Activated T-helper 17 cell treated with anti-CD3 and anti-CD28 coated beads, Interleukin-2, amount 50 U/mL, for 72 hours (primary cell): ENCODE measurements around the gene KLK5. TPM values are rescaled to one million over a fixed set of nuclear protein-coding genes. Genes with fewer than 3 reads are reported as not detected.

ENCODE experiments used
- ATAC-seq: fragments of 150-1000 bp; cut with Tn5 transposase; replicated peaks from 2 replicates; pipeline ENCODE4 v1.10.0; 2021; ENCODE audit warnings: mild to moderate bottlenecking, moderate library complexity
- H3K27ac Mint-ChIP-seq: one replicate; pipeline ENCODE4 v1.8.0; 2022; ENCODE audit warnings: mixed read lengths
- H3K27me3 Mint-ChIP-seq: one replicate; pipeline ENCODE4 v1.8.0; 2022; ENCODE audit warnings: mixed read lengths
- H3K36me3 Mint-ChIP-seq: one replicate; pipeline ENCODE4 v1.8.0; 2022; ENCODE audit warnings: low read depth, mild to moderate bottlenecking, mixed read lengths
- H3K4me1 Mint-ChIP-seq: one replicate; pipeline ENCODE4 v1.8.0; 2022; ENCODE audit warnings: mixed read lengths
- H3K4me3 Mint-ChIP-seq: one replicate; pipeline ENCODE4 v1.8.0; 2022; ENCODE audit warnings: mild to moderate bottlenecking, mixed read lengths
- H3K9me3 Mint-ChIP-seq: one replicate; pipeline ENCODE4 v1.8.0; 2022; ENCODE audit warnings: mixed read lengths
- total RNA-seq, 2 donors: library from RNA; stranded (reverse); gene quantifications; one replicate each; pipeline ENCODE4 v1.2.3, GENCODE V29; 2022

Gene KLK5
- total RNA-seq, 2 donors from 2014 or later: not detected

GRCh38 chr19:50921426-50922316, 31.2 kb downstream of the KLK5 start:
- ATAC-seq: peak; percentile 41
- Mint-ChIP-seq H3K36me3 (no peaks in the 10 kb centered on the region), H3K9me3 (no peaks in the 10 kb centered on the region), H3K27me3 (peaks cover 38% of the 10 kb centered on the region), H3K27ac (no peak overlapping the region), H3K4me3 (no peak overlapping the region), H3K4me1 (peaks cover 7% of the 10 kb centered on the region)

DNA sequence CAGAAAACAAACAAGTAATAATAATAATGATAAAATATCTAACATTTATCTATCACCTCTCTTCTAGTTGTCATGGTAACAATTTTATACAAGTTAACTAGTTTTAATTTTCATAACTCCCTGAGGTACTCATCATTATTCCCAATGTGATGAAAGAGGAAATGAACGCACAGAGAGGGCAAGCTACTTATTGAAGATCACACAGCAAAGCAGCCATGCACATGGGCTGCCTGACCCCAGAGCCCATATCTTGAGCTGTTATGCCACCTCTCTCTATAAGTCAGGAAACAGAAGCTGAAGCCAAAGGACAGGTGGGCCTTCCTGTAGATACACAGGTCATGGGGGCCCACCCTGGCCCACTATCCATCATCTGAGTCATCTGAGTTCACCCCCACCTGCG, 36.8 kb downstream of the KLK5 start:
- no peak overlapping the region for H3K4me3 Mint-ChIP-seq
- no peaks in the 10 kb centered on the region for H3K36me3 Mint-ChIP-seq
- H3K27ac Mint-ChIP-seq: no peak overlapping the region
- no peak for ATAC-seq
- no peaks in the 10 kb centered on the region for H3K9me3 Mint-ChIP-seq
- H3K4me1 Mint-ChIP-seq: no peaks in the 10 kb centered on the region
- H3K27me3 Mint-ChIP-seq: peaks cover 36% of the 10 kb centered on the region

DNA sequence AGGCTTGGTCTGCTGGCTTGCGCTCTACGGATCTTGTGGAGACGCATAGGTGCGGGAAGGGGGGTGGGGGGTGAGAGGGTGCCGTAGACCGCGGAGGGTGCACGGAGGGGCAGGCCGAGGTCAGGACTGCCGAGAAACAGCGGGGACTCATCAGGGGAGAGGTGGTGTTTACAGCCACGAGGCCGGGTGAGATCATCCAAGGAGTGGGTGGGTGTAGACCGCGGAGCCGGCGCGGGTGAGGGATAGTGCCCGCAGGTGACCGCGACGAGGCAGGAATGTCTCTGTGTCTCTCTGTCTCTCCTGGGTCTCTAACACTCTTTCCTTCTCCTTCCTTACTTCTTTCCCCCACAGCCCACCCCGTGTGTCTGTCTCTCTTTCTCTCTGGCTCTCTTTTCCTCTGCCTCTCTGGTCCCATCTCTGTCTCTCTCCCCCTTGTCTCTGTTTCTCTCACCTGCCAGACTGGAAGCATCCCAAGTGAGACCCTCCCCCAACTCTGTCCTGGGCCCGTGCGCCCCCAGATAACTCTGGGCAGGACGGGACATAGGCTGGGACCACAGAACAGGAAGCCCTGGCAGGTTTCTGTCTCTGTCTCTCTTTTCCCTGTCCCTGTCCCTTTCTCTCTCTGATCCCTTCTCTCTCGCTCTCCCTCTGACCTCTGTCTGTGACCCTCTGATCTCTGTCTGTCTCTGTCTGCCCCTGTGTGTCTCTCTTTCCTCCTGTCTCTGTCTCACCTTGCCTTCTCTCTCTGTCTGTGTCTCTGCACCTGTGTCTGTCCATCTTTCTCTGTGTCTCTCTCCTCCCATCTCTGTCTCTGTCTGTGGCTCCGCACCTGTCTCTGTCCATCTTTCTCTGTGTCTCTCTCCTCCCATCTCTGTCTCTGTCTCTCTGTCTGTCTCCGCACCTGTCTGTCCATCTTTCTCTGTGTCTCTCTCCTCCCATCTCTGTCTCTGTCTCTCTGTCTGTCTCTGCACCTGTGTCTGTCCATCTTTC, 39.8 kb downstream of the KLK5 start:
- no peak overlapping the region for H3K27ac Mint-ChIP-seq
- H3K27me3 Mint-ChIP-seq: peaks cover 44% of the 10 kb centered on the region
- H3K4me3 Mint-ChIP-seq: no peak overlapping the region
- no peaks in the 10 kb centered on the region for H3K4me1 Mint-ChIP-seq
- no peaks in the 10 kb centered on the region for H3K9me3 Mint-ChIP-seq
- H3K36me3 Mint-ChIP-seq: no peaks in the 10 kb centered on the region
- ATAC-seq: peak; percentile 87

- Mint-ChIP-seq H3K27ac (no peak overlapping the region), H3K27me3 (peaks cover 51% of the 10 kb centered on the region), H3K4me3 (no peak overlapping the region), H3K4me1 (no peaks in the 10 kb centered on the region), H3K36me3 (no peaks in the 10 kb centered on the region), H3K9me3 (no peaks in the 10 kb centered on the region)
- no peak for ATAC-seq
Measured at GRCh38 chr19:50912102-50912599, 40.7 kb downstream of the KLK5 start.

GRCh38 chr19:50911206-50912101, 41.4 kb downstream of the KLK5 start, which contains the start of gene KLK4:
KLK4 (minus strand) TSS chr19:50911395; CDS start chr19:50910738, 657 bp downstream.
- no peaks in the 10 kb centered on the region for H3K9me3 Mint-ChIP-seq
- H3K27me3 Mint-ChIP-seq: peaks cover 52% of the 10 kb centered on the region
- no peak for ATAC-seq
- no peak within 1 kb of the TSS for H3K27ac Mint-ChIP-seq
- H3K36me3 Mint-ChIP-seq: no peaks in the 10 kb centered on the region
- H3K4me1 Mint-ChIP-seq: no peaks in the 10 kb centered on the region
- no peak within 1 kb of the TSS for H3K4me3 Mint-ChIP-seq

DNA sequence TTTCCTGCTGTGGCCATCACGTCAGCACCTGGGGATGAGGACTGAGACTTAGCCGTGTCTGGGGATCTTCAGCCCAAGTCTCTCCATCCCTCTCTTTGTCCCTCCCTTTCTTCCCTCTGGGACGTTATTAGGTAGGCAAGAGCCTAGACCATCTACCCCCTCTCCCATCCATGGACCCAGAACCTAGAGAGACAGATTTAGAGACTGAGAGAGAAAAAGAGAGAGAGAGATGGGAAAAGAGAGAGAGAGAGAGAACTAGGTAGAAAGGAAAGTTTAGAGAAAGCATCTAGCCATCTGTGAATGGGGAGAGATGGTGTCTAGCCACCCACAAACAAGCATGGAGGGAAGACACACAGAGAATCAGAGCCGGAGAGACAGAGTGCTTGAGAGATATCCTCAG, 42.1 kb downstream of the KLK5 start:
- Mint-ChIP-seq H3K9me3 (no peaks in the 10 kb centered on the region), H3K27ac (no peak overlapping the region), H3K4me3 (no peak overlapping the region), H3K27me3 (peaks cover 55% of the 10 kb centered on the region), H3K36me3 (no peaks in the 10 kb centered on the region), H3K4me1 (no peaks in the 10 kb centered on the region)
- ATAC-seq: no peak

- peak; percentile 46 for ATAC-seq
- no peaks in the 10 kb centered on the region for H3K4me1 Mint-ChIP-seq
- peaks cover 60% of the 10 kb centered on the region for H3K27me3 Mint-ChIP-seq
- no peaks in the 10 kb centered on the region for H3K36me3 Mint-ChIP-seq
- H3K27ac Mint-ChIP-seq: no peak overlapping the region
- H3K4me3 Mint-ChIP-seq: no peak overlapping the region
- H3K9me3 Mint-ChIP-seq: no peaks in the 10 kb centered on the region
Measured at GRCh38 chr19:50909240-50910070, 43.4 kb downstream of the KLK5 start.

- Mint-ChIP-seq H3K36me3 (no peaks in the 10 kb centered on the region), H3K27me3 (peaks cover 64% of the 10 kb centered on the region), H3K27ac (no peak overlapping the region), H3K4me3 (no peak overlapping the region), H3K4me1 (no peaks in the 10 kb centered on the region), H3K9me3 (no peaks in the 10 kb centered on the region)
- no peak for ATAC-seq
Measured at GRCh38 chr19:50908336-50908735, 44.5 kb downstream of the KLK5 start.

- ATAC-seq: peak; percentile 40
- Mint-ChIP-seq H3K4me1 (no peaks in the 10 kb centered on the region), H3K27ac (no peak overlapping the region), H3K9me3 (no peaks in the 10 kb centered on the region), H3K4me3 (no peak overlapping the region), H3K27me3 (peaks cover 58% of the 10 kb centered on the region), H3K36me3 (no peaks in the 10 kb centered on the region)
Measured at GRCh38 chr19:50906217-50906616, 46.6 kb downstream of the KLK5 start.

DNA sequence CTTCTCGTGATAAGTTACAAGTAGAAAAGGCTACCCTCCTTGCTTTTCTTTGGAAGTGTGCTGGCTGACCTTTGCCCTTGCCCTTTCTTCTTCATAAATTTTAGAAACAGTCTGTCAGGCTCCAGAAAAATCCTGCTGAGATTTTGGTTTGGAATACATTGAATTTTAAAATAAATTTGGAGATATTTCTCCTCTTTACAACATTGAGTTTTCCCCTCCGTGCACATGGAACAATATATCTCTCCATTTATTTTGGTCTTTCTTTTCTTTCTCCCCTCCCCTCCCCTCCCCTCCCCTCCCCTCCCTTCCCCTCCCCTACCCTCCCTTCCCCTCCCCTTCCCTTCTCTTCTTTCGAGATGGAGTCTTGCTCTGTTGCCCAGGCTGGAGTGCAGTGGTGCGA, 50.2 kb downstream of the KLK5 start:
- ATAC-seq: no peak
- Mint-ChIP-seq H3K9me3 (no peaks in the 10 kb centered on the region), H3K27me3 (peaks cover 42% of the 10 kb centered on the region), H3K36me3 (no peaks in the 10 kb centered on the region), H3K4me1 (no peaks in the 10 kb centered on the region), H3K4me3 (no peak overlapping the region), H3K27ac (no peak overlapping the region)

DNA sequence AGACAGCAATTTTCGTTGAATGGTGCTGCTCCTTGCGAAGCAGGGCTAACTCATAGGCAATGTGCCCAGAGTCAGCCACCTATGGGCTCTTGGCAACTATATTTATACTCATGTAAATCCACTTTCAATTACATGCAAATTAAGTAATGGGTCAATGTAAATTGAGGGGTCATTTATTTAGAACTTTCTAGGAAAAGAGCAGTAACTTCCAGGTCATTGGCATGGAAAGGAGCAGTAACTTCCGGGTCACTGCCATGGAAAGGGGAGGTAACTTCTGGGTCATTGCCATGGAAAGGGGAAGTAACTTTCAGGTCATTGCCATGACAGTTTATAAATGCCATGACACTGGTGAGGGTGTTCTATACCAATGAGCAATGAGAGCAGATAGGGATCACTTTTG, 53.3 kb downstream of the KLK5 start:
- no peaks in the 10 kb centered on the region for H3K9me3 Mint-ChIP-seq

DNA sequence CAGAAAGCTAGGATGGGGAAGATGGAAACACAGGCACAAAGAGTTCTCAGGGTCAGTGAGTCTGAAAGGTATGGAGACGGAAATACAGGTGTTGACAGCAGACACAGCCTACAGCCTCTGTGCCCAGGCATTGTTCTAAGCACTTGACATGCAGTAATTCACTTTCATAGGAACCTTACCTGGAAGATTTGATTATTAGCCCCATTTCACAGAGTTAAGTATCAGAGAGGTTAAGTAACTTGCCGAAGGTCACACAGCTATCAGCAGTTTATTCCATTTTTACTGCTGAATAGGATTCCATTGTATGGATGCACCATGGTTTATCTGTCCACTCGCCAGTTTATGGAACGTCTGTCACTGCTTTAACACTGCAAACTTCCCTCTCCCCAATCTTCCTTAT, 54.8 kb downstream of the KLK5 start:
- Mint-ChIP-seq H3K9me3 (no peaks in the 10 kb centered on the region), H3K27me3 (peaks cover 28% of the 10 kb centered on the region), H3K4me1 (no peaks in the 10 kb centered on the region), H3K36me3 (no peaks in the 10 kb centered on the region), H3K4me3 (no peak overlapping the region), H3K27ac (no peak overlapping the region)
- no peak for ATAC-seq

More for the DNA sequence above, 53.3 kb downstream of the KLK5 start:
- Mint-ChIP-seq H3K36me3 (no peaks in the 10 kb centered on the region), H3K27me3 (peaks cover 31% of the 10 kb centered on the region), H3K4me3 (no peak overlapping the region), H3K4me1 (no peaks in the 10 kb centered on the region), H3K27ac (no peak overlapping the region)
- no peak for ATAC-seq

DNA sequence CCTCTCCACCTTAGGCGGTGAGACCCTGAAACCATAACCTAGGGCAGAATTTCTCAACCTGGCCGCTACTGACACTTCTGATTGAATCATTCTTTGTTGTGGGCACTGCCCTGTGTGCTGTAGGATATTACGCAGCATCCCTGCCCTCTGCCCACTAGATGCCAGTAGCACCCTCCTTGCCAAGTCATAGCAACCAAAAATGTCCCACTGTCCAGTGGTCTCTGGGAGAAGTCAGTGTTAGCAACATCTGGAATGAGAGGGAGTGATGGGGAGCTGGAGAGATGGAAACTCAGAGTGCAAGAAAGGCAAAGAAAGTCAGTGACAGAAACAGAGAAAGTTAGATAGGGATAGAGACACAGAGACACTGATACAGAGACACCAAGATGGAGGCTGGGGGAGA, 55.2 kb downstream of the KLK5 start:
- Mint-ChIP-seq H3K4me3 (no peak overlapping the region), H3K36me3 (no peaks in the 10 kb centered on the region), H3K27ac (no peak overlapping the region), H3K9me3 (no peaks in the 10 kb centered on the region), H3K27me3 (peaks cover 28% of the 10 kb centered on the region), H3K4me1 (no peaks in the 10 kb centered on the region)
- no peak for ATAC-seq
